GM19372 (cell line): ENCODE results near the gene SPAG6.

ENCODE experiments used
- ATAC-seq: cut with Tn5 transposase; IDR thresholded peaks from one replicate; pipeline ENCODE4 v1.9.1; 2021; ENCODE audit warnings: mild to moderate bottlenecking, low read depth, moderate library complexity; ENCODE audit not compliant: unreplicated experiment

The SPAG6 gene

DNA sequence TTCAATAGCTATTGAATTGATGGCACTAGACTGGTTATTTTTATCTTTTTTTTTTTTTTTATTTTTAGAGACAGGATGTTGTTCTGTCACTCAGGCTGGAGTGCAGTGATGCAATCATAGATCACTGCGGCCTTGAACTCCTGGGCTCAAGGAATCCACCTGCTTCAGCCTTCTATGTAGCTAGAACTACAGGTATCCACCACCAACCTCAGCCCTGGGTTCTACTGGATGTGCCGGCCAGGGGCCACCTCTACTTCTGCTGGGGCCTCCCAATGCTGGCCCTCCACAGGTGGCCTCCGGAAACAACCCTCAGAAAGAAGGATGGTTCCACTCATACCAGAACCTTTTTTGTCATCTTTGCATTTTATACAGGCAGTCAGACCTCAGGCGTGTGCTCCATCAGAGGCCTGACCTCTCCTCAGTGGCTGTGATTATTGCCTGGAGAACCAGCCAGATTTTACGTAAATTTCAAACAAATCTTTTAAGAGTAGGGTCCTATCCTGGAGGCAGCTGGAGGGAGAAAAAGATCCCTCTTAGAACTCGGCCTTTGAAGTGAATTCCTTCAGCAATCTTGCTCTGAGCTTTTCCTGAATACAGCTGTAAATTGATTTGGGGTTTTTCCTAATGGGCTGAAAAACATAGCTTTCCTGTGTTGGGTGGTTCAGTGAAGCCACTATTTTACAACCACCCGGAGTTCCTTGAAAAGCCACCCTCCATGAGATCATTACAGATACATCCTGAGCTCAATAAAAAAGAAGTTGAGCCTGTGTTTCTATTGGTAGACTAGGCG, 110.0 kb downstream of the SPAG6 start:
- no peak for ATAC-seq

DNA sequence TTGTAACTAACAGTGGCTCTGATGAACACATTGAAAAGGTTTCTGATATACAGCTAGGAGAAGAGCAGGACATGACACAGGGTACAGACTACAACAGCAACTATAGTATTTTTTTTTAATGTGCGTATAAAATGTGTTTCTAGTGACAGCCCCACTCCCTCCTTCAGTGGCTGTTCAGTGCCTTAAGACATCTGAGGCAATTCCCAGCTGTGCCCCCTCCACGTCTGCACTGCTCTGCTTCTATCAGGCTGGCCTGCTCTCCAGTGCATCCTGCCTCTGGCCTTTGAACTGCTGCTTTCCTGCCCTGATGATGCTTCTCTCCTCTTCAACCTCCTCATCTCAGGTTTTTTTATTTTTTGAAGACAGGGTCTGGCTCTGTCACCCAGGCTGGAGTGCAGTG, 111.2 kb downstream of the SPAG6 start:
- no peak for ATAC-seq

DNA sequence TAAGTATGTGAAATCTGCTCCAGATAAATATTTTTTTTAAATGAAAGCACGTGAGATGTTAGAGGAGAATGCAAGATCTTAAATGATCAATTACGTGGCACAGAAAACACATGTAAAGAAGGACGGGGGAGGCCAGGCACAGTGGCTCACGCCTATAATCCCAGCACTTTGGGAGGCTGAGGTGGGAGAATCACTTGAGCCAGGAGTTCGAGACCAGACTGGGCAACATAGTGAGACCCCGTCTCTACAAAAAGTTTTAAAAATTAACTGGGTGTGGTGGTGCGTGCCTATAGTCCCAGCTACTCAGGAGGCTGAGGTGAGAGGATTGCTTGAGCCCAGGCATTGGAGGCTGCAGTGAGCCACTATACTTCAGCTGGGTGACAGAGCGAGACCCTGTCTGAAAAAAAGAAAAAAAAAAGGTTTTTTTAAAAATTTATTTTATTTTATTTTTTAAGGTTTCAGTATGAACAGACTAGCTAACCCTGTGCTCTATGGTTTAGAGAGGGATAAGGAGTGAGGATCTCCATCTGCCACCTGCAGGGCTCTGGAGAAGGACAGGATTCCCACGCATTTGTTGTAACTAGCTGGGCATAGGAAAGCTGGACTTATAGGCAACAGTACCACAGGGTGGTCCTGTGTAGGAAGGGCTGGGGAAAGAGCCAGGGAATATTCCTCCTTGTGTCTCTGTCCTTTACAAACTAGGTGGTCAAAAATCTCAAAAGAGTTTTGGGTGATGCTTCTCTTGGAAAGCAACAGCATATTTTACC, 113.2 kb downstream of the SPAG6 start:
- no peak for ATAC-seq

DNA sequence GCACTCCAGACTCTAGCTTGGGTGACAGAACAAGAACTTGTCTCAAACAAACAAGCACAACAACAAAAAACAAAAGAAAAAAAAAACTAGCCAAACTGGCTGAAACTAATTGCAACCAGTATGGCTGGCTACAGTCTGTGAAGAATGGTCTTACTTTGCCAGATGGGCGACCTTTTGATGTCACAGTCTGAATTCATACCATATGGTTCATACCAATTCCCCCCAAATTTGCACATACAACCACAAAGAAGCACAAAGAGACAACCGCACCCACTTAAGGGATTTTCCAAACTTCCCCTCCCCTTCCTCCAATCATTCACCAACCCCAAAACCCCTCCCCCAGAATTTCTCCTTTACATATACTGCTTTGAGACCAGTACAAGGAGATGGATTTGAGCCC, 114.2 kb downstream of the SPAG6 start:
- ATAC-seq: no peak

DNA sequence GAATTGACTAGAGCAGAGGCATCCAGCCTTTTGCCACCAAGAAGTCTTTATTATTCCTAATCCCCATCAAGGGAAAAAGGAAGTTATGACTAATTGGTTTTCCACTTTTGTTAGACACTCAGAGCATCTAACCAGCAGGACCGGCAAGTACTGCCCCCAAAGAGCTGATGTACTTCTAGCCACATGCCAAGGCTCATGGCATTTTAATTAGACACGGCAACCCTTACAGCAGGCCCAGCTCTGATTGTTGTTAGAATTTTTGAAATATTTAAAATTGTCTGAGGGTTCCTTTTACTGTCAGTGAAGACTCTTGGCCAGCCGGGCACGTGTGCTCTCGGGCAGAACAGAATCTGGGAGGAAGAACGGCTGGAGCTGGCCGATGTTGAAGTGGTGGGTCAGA, 114.8 kb downstream of the SPAG6 start:
- no peak for ATAC-seq

DNA sequence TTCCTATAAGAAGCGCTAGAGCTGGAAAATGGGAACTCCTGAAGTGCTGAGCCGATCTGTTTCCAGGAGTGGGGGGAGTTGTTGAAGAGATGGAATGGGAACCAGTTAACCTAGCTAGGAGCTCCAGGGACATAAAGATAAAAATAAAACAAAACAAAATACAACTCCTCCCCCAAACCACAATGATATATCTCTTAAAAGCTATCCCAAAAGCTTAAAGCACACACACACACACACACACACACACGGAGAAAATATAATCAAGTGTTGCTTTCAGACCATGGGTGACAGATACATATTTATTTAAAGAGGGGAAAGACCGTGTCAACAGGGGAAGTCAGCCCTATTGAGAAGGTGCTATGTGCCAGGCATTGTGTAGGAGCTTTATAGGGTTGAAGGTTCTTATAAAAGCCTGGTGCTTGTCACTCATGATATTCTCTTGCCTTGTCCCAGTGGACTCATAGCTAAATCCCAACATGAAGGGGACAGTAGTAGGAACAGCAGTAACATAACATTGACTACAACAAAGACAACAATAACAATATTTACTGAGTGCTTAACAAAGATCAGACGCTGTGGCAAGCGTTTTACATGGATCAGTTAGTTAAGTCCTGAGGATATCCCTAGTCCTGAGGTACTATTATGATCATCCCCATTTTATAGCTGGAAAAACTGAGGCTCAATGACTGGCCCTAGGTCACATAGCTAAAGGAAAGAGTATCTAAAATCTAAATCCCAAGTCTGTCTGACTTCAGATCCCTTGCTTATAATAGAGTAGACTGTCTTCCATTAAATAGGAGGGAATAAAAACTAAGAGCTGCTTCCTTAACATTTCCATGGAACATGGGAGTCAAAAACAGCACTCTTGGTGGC, 115.5 kb downstream of the SPAG6 start:
- no peak for ATAC-seq

DNA sequence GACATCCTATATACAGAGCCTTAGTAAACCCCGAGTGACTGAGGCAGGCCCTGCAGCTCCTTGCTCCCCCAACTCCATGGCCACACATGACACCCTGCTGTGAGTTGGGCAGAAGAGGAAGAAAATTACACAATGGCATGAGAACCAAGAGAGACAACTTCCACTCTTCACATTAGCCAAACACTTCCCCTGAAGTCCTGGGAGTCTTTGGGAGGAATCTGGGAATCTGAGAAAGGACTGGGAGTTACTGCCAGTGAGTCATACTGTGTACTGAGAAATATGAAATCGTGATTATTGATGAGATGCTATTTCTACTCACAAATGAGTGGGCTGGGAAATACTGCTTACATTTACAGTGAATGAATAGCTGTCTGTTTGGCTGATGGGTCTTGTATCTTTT, 116.6 kb downstream of the SPAG6 start:
- no peak for ATAC-seq

DNA sequence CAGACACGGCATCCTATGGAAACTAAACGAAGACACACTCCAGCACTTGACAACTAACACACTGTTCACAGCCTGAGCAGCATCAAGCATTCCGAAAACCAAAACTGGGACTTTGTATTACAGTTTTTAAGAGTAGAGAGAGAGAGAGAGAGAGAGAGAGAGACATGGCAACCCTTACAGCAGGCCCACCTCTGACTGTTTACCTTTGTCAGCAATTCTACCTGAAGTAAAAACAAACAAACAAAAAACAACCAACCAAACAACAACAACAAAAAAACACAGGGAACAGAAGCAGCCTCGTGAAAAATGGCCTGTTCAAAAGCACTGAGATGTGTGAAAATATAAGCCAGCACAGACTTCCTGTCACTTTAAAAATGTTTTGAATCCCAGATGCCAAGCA, 118.0 kb downstream of the SPAG6 start:
- ATAC-seq: no peak

DNA sequence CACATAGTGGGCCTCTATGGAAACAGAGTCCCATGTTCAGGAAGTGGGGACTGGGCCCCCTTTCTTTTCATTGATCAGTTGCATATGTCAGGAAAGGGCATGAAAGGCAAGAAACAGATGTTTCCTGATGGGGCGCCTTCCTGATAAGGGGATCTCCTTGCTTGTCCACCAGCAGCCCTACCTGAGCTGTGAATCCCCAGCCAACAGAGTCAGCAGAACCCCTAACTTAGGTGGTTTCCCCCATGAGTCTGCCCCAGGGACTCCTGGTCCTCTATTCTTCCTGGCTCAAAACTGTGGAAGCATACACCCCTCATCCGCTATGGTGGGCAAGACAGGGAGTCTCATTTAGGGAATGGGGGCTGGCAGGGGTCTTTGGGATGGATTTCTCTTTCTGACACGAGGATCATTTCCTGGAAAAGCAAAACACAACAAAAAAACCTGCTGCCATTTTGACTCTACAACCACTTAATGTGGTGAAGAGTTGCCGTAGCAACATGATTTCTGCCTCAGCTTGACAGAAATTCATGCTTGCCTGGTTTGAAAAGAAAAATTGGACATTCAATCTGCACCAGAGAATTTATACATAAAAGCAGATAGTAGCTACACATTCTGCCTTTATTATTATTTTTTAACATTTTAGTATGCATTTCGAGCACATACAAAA, 119.8 kb downstream of the SPAG6 start:
- no peak for ATAC-seq

DNA sequence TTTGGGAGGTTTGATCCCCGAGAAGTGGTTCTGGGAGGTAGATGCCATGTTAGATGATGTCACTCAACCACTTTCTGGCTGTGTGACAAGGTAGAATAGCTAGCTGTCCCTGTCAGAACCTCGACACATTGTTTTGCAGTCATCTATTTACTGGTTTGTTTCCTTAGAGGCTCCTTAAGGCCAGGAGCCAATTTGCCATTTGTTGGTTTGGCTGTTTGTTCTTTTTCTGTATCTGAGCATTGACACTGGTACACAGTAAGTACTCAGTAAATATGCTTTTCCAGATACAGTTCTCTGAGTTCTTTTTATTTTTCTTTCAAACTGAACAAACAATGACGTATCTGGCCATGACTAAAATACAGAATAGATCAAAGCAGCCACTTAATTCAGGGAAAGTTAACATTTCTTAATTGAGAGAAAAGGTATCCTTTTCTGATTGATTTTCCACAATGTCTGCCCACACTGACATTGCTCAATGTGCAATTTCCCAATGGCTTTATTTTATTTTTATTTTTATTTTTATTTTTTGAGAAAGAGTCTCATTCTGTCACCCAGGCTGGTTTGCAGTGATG, 121.6 kb downstream of the SPAG6 start:
- no peak for ATAC-seq
